Measurements from ENCODE around the gene GABRR1.
"Not testable (repeated sequence)": the region's sequence is repeated elsewhere in the genome, so short reads cannot be mapped to it uniquely, and the experiment has no call there.

Gene GABRR1

GRCh38 chr6:89217299-89217910 is at the start of gene GABRR1:
GABRR1 (minus strand) TSS chr6:89217358; CDS start chr6:89217322, 36 bp downstream.
- DNase-seq: no peak

- no peak for DNase-seq
Observed at GRCh38 chr6:89264296-89264695, 47.1 kb upstream of the GABRR1 start.

- DNase-seq: no peak
Observed at GRCh38 chr6:89260832-89261231, 43.7 kb upstream of the GABRR1 start.

- no peak for DNase-seq
Observed at GRCh38 chr6:89260310-89260709, 43.2 kb upstream of the GABRR1 start.

- no peak for DNase-seq
Observed at GRCh38 chr6:89258912-89259311, 41.8 kb upstream of the GABRR1 start.

GRCh38 chr6:89257781-89258180 is 40.6 kb upstream of the GABRR1 start:
- no peak for DNase-seq

GRCh38 chr6:89257346-89257745 is 40.2 kb upstream of the GABRR1 start:
- no peak for DNase-seq

DNA sequence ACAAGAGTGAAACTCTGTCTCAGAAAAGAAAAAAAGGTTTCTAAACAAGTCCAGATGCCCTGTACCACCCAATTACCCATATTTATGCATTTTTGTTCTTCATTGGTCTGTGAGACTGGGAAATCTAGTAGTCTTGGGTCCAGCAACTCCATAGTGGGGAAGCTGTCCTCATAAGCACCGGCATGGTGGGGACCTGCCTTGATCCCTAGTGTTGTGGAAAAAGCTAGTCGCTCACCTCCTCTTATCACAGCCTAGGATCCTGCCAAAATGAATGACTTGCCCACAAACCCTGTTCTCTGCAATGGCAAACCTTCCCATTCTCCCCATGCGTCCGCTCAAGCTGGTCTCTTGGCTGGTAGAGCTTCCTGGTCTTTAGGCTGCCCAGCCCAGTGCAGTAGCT is 38.3 kb upstream of the GABRR1 start:
- DNase-seq: no peak

GRCh38 chr6:89254569-89254968 is 37.4 kb upstream of the GABRR1 start:
- no peak for DNase-seq

DNA sequence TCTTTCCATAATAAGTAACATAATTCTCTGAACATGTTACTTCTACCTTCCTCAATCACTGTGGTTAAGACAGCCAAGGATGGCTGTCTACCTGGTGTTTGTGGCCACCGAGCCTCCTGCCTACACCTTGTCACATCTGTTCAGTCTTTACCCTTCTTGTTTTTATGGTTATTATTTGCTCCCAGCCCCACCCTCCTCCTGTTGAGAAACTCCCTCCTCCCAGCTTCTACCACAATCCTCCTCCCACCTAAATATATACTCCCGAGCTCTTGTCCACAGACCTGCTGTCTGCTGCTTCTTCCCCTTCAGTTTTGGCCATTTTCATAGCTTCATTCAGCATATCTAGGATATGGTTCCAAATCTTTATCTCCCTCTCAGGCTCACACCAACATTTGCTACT is 35.7 kb upstream of the GABRR1 start:
- DNase-seq: no peak

DNA sequence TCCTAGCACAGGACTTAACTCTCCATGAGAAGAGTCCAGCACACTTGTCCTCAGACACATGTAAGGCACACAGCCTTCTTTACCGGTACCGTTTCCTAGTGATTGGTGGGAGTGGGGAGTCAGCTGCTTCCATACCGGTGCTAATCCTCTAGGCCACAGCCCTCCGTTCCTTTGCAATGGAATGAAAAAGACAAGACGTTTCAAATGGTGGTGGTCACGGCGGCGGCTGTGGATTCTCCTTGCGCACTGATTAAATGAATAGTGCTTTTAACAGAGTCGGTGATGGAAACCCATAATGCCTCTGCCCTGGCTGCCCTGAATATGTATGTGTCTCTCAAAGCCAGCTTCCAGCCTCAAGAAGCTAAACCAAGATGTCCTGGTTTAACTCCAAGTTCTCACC is 34.8 kb upstream of the GABRR1 start:
- no peak for DNase-seq

DNA sequence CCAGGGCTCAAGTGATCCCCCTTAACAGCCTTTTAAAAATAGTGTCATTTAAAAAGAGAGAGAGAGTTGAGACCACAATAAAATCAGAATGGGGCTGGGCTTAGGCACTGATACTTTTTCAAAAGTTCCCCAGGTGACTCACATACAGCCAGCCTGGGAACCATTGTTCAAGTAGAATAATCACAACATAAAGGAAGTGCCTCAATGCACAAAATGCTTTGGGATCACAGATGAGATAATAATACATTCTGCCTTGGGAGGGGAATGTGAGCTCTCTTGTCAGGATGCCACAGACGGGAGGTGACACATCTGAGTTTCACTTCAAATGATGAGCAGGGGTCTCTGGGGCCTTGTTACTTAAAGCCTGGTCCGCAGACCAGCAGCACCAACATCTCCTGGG is 34.0 kb upstream of the GABRR1 start:
- no peak for DNase-seq

DNA sequence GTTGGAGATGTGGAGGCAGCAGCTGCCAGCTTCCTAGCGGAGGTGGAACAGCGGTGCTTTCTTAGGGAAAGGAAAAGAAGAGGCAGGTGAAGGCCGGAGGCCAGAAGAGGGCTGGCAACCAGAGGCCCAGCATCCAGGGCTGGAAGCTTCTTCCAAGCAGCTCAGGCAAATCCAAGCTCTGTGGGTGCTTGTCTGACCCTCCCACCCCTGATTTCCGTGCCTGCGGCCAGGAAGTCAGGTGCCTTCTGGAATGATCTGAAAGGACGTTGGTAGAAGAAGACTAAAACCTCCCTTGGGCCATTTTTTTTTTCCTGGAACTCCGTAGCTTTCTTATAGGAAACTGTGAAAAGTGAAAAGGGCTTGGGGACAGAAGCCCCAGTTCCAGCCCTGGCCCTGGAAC is 33.1 kb upstream of the GABRR1 start:
- no peak for DNase-seq

- DNase-seq: no peak
Observed at GRCh38 chr6:89244241-89244985, 27.3 kb upstream of the GABRR1 start.

GRCh38 chr6:89243331-89243629 is 26.1 kb upstream of the GABRR1 start:
- DNase-seq: no peak

GRCh38 chr6:89242574-89243330 is 25.6 kb upstream of the GABRR1 start:
- no peak for DNase-seq

- DNase-seq: no peak
Observed at GRCh38 chr6:89239338-89239737, 22.2 kb upstream of the GABRR1 start.

DNA sequence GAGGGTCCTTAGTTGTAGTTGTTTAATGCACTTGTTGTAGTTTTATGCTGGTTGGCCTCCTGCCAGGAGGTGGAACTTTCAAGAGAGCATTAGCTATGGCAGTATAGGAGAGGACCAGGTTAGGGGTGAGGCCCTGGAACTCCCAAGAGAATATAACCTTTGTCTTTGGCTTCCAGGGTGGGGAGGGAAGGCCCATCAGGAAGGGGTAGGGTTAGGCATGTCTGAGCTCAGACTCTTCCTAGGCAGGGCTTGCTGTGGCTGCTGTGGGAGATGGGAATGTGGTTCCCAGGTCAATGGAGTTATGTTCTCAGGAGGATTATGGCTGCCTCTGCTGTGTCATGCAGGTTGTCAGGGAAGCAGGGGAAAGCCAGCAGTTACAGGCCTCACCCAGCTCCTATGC is 20.0 kb upstream of the GABRR1 start:
- DNase-seq: no peak

GRCh38 chr6:89233605-89234004 is 16.4 kb upstream of the GABRR1 start:
- DNase-seq: not testable (repeated sequence)

DNA sequence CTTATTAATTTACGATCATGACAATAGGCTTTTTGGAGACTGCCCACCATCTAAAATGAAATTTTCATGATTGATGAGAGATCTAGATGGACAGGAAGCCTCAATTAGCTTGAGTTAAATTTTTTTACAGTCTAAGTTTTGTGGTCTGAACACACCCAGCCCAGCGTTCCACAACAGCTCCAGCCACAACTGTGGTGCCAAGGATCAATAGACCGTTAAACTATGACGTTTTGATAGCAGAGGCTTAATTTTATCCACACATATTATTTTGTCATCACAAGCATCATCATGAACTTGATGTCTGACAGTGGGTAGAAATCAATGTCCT is 5.5 kb upstream of the GABRR1 start:
- DNase-seq: no peak

- no peak for DNase-seq
Observed at GRCh38 chr6:89221971-89222711, 5.0 kb upstream of the GABRR1 start.

DNA sequence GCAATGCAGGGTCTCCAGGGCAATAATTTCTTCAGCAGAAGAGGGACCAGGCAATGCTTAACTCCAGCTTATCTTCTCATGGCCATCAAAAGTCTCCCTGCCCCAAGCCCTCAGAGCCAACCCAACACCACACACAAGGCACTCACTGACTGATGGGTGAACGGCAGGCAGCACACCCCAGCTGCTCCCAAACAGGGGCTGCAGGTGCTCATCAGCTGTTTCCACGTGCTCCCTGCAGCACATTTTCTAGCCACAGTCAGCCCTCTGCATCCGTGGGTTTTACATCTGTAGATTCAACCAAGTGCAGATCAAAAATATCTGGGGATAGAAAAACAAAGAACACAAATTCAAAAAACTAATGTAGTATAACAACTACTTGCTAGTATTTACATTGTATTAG is 4.0 kb upstream of the GABRR1 start:
- DNase-seq: no peak

DNA sequence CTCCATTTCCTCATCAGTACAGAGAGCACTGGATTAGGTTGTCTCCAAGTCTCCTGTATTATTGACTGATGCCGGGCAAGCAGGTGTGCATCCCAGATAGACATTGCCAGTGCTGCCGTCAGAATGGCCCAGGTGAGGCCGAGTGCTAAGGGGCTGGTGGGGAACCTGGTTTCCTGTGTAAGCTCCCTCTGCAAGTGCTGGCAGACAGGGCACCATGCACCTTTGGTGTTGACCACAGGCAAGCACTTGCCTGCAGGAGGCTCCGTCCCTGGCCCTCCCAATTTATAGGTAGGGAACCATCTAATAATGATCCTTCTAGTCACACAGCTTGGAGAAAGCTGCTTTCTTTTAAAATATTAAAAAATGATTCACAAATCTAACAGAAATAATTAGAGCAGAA is 747 bp downstream of the GABRR1 start:
- no peak for DNase-seq

- no peak for DNase-seq
Observed at GRCh38 chr6:89215391-89215790, 1.8 kb downstream of the GABRR1 start.
